Measurements from ENCODE around the gene NAALADL2.

- TF ChIP-seq POLR2A (IDR thresholded peaks at IDR 0.05) (no peak), CTCF (IDR thresholded peaks at IDR 0.05) (no peak)
These were observed 478.5 kb downstream of the NAALADL2 start for GRCh38 chr3:175337631-175338030.
